Ureter (tissue), 1 donor: Measurements from ENCODE around the gene NECAB3. TPM values are rescaled to one million over a fixed set of nuclear protein-coding genes. Genes with fewer than 3 reads are reported as not detected.

ENCODE experiments used
- DNase-seq: peaks from one replicate; pipeline ENCODE4 v3.0.0-alpha.2; 2020; ENCODE audit warnings: low spot score
- total RNA-seq: library from RNA; stranded (reverse); gene quantifications from one replicate; pipeline ENCODE4 v1.2.4, GENCODE V29; 2023
- donor health status: DM: yes; HTN: yes; CAD: no.

NECAB3 gene
- total RNA-seq, 1 donor from 2014 or later: 38.6 TPM

DNA sequence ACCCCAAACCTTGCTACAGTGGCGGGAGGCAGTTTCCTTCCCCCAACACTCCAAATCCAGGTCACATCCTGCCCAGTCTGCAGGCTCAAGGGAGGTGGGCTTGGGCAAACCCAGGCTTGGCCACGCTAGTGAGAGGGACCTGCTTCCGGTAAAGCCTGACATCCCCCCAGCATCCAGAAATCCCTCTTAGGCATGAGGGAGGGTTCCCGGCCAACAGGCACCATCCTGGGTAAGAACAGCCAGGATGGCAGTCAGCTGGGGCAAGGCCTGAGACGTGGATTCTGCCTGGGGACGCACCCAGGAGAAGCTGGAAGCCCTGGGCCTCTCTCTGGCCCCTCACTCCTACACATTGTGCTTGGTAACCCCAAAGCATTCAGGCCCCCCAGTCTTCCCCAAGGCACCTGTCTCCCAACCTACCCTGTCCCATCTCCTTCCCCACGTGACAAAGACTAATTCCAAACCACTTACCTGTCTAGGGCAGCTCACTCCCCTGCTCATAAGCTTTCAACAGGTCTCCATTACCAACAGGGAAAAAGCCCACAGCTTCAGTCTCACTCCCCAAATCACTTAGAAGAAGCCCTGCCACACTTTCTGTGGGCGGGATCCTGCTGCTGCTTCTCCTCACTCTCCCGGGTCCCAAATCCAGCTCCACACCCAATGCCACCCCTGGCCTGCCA is 10.0 kb downstream of the NECAB3 start:
- no peak for DNase-seq

DNA sequence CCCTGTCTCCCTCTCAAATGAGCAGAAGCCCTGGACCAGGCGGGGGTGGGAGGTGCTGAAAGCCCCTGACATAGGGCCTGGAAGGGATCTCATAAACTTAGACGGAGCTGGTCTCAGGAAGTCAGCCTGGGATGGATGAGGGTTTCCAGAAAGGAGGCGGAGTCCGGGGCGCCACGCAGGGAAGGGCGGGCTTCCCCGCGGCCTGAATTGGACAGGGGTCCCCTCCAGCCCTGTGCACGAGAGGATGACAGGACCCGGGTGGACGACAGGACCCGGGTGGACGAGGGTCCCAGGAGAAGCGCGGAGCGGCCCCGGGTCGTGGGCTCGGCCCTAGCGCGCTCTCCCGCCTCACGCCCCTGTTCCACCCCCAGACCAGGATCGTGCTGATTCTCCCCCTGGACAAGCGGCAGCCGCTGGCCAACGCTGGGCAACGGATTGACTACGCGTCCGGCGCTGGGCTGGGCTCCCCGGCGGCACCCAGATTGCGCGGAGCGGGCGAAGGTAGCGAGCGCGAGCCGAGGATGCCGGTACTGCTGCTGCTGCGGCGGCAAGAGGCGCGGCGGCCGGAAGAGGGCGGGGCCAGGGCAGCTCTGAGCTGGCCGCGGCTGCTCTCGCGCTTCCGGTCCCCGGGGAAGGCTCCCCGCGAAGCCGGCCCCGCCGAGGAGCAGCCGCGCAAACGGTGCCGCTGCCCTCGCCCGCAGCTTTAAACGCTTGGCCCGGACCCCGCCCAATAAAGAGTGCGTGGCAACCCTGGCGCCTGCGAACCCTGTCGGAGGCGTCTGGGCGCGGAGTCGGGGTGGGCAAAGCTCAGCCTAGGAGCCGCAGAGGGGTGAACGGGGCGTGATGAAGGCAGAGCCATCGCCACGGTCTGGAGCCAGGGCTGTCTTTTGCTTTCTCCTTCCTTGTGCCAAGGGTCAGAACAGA is 10.8 kb downstream of the NECAB3 start:
- DNase-seq: peak; percentile 85

- no peak for DNase-seq
These were observed 12.1 kb downstream of the NECAB3 start, which contains the start of gene C20orf144 for GRCh38 chr20:33662172-33662571. C20orf144 (plus strand) TSS chr20:33662327; CDS start chr20:33662346, 19 bp downstream.

DNA sequence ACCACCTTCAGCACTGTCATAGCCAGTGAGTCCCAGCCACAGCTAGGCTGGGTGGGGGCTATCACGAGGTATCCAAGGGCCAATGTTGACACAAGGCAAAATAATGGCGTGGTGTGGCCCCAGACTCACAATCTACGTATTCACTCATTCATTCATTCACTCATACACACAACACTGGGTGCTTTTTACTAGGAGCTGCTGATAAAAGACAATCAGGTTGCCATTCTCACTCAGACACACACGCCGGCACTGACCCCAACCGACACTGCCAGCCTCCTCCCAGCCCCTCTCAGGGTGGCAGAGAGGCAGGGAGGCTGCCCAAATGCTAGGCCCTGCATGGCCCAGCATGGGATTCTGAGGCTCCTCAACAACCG is 13.6 kb downstream of the NECAB3 start:
- no peak for DNase-seq

- no peak for DNase-seq
These were observed 14.1 kb downstream of the NECAB3 start for GRCh38 chr20:33660035-33660684.

GRCh38 chr20:33659341-33660034 is 14.7 kb downstream of the NECAB3 start:
- no peak for DNase-seq

DNA sequence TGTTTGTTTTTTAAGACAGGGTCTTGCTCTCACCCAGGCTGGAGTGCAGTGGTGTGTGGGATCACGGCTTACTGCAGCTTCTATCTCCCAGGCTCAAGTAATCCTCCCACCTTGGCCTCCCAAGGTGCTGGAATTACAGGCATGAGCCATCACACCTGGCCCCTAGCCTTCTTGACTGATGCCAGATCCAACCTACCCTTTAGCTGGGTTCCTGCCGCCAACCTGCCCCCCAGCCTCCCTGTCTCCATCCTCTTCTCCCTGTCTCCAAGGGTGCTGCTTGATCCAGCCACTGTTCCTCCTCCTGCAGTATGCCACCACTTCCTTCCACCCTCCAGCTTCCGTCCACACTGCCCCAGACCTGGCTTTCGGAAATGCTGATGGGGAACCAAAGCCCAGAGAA is 15.3 kb downstream of the NECAB3 start:
- no peak for DNase-seq

DNA sequence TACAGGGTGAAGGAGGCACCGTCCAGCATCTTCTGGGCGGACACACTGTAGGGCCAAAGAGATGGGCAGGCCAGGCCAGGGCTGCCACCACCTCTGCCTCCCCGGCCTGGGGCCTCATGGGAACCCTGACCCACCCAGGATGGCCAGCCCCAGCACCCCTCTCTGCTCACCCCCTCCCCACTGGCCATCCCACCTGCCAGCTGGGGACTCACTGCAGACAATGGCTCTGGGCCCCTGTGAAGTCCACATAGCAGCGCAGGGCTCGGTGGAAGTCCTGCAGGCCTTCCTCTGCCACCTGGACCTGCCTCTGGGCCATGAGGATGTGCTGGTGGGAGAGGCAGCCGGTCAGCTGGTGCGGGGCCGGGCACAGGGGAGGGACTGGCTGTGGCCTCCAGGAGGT is 15.7 kb downstream of the NECAB3 start:
- no peak for DNase-seq

DNA sequence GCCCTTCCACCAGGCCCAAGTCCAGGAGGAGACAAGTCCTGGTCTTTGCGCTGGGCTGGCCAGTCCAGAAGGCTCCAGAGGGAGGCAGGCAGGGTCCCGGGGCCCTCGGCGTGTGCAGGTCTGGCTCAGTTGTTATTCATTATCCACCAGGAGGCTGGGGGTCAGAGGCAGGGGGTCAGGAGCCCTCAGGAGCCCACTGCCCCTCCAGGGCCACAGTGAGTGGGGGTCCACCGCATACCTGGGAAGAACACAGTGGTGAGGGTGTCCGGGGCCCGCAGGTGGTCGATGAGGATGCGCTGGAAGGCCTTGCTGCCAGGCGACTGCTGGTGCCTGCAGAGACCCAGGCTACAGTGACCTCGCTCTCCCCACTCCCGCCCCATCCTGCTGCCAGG is 16.5 kb downstream of the NECAB3 start:
- DNase-seq: no peak

DNA sequence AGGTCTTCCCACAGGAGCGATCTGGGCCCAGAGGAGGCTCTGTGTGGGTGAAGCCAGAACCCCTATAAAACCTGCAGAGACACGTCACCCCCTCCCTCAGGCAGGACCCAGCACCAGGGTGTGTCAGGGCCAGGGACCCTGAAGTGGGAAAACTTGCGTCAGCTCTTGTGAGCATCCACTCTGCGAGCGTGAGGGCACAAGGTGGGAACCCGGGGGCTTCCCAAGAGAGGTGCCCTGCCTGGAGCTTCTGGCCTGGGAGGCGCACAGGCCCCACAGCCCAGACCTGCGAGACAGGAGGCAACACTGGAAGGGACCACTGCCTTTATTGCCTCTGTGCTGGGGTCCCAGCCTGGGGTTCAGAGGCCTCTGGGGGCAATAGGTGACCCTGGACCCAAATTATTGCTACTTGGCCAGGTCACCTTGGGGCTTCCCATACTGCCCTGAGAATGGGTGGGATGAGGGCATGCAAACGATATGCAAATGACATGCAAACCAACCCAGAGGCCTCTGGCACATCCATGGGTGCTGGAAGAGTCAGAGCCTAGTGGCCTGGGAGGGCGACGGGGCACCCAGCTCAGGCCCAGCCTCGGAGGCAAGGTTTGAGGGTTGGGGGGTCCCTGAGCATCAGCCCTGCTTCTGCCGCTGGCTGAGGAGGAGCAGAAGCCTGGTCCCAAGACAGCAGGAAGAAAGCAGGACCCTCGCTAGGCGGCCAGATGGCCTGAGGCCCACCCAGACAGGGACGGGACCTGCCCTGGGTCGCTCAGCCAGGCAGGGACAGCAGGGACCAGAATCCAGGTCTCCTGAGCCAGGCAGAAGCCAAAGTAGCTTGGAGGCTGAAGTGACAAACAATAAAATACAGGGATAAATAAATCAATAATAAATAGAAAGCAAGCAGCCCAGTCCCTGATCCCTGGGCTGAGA is 17.2 kb downstream of the NECAB3 start:
- DNase-seq: no peak

- DNase-seq: no peak
These were observed 18.0 kb downstream of the NECAB3 start for GRCh38 chr20:33656010-33656782.

DNA sequence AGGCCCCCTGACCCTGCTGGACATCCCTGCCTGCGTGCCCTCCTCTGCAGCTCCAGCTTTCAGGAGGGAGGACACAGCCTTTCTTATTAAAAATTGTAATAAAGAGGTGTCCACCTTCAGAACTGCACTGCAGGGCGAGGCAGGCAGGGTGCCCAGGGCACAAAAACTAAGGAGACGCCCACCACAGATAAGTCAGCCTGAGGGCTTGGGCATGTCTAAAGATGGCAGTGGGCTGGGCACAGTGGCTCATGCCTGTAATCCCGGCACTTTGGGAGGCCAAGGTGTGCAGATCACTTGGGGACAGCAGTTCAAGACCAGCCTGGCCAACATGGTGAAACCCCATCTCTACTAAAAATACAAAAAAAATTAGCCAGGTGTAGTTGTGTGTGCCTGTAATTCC is 19.1 kb downstream of the NECAB3 start:
- DNase-seq: no peak

GRCh38 chr20:33654680-33655161 is 19.5 kb downstream of the NECAB3 start:
- no peak for DNase-seq

DNA sequence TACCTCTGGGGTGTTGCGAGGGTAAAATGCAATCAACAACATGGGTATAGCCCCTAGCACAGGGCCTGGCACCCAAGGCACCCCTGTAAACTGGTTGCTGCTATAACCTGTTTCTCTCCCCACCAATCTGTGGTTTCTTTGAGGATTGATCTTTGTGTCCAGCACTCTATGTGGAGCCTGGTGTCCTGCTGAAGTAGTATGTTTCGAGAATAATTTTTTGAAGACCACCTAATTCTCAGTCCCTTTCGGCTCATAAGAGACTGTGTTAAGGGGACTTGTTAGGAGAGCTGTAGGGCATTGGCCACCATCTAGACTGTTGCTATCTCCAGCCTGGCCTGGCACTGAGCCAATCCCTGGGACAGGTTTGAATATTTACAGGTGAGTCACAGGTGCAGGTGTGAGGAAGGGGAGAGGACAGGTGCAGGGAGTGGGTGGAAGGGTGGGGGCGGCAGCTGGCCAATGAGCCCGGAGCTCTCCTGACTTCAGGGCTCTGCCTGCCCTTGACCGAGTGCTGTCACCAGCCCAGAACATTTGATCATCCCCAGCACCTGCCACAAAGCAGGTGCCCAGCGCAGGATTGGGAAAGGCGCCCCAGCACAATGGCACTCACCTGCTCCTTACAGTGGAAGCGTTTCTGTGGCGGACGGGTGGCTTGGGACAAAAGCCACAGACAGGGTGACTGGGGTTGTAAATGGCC is 20.2 kb downstream of the NECAB3 start:
- DNase-seq: no peak

DNA sequence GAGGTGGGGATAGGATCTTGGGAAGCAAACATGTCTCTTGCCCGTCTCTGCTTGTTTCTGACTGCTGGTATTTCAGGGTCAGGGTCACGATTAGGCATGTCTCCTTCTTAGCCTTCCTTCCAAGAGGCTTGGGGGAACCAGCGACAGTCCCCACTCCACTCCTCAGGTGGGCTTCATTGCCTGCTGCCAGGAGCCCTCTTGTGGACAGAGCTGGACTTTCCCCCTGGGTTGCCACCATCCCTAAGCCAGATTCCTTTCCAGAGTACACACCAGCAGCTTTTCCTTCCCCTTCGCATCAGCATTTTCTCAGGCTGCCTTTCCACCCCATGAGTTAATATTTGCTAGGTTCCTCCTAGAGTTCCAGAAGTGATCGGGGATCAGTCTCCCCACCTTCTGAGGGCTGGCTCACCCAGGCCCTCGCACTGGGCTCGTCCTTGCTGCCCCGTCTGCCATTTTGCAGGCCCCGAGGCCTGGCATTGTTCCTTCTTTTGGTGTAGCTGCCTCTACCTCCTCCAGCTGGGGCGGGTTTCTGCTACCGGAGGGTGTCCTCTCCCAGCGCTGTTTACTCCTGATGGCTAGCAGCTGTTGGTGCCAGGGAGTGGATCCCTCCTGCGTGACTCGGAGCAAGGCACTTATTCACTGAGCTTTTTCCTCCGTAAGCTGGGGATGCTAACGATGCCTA is 20.9 kb downstream of the NECAB3 start:
- DNase-seq: no peak

DNA sequence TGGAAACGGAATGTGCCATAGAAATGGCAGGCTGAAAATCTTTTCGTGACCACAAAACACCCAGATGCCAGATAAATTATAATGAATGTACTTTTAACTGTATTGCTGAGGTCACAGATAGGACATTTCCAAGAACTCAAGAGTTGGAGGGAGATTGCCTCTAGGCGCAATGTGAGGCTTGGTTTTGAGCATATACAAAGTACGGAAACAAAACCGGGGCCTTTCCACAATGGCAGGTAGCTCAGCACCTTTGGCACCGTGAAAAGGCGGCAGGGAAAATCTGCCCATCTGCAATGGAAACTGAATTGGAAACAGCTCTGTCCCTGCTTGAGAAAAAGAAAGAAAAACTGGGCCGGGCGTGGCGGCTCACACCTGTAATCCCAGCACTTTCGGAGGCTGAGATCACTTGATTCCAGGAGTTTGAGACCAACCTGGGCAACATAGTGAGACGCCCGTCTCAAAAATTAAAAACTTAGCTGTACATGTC is 22.6 kb downstream of the NECAB3 start:
- no peak for DNase-seq

GRCh38 chr20:33650753-33651561 is 23.3 kb downstream of the NECAB3 start:
- DNase-seq: no peak
